HL-60 (cell line): Measurements from ENCODE around the gene ZNF827.

Source experiments
- CTCF ChIP-seq: IDR thresholded peaks from one replicate; pipeline ENCODE4 v1.5.1; 2011; ENCODE audit warnings: low read length, control low read depth, inconsistent platforms; ENCODE audit not compliant: insufficient read depth
- POLR2AphosphoS5 ChIP-seq: IDR thresholded peaks from 2 replicates; pipeline ENCODE4 v1.6.1; 2012; ENCODE audit warnings: low read depth
- TF ChIP-seq, protein P1 (sequence below): IDR thresholded peaks from 2 replicates; pipeline ENCODE4 v1.6.1; 2012; ENCODE audit warnings: low read depth; ENCODE audit not compliant: insufficient replicate concordance

DNA sequence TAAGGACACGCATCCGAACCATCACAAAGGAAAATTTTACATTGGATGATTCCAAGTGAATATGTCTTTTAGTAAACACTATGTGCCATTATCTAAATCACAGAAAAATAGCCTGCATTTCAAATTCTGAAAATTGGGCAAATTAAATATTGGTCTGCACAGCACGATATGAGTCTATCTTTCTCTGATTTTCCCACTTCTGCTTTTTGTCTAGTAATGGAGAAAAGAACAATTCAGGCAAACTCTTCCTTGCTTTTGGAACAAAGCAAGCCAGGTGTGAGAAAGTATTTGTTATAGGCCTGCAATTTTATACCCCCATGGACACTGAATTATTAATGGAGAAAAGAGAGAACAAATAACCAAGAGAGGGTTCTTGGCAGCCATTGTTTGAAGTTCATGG lies 97.8 kb downstream of the ZNF827 start:
- TF ChIP-seq POLR2AphosphoS5: no peak
- TF ChIP-seq CTCF: no peak
- TF ChIP-seq, protein P1, sequence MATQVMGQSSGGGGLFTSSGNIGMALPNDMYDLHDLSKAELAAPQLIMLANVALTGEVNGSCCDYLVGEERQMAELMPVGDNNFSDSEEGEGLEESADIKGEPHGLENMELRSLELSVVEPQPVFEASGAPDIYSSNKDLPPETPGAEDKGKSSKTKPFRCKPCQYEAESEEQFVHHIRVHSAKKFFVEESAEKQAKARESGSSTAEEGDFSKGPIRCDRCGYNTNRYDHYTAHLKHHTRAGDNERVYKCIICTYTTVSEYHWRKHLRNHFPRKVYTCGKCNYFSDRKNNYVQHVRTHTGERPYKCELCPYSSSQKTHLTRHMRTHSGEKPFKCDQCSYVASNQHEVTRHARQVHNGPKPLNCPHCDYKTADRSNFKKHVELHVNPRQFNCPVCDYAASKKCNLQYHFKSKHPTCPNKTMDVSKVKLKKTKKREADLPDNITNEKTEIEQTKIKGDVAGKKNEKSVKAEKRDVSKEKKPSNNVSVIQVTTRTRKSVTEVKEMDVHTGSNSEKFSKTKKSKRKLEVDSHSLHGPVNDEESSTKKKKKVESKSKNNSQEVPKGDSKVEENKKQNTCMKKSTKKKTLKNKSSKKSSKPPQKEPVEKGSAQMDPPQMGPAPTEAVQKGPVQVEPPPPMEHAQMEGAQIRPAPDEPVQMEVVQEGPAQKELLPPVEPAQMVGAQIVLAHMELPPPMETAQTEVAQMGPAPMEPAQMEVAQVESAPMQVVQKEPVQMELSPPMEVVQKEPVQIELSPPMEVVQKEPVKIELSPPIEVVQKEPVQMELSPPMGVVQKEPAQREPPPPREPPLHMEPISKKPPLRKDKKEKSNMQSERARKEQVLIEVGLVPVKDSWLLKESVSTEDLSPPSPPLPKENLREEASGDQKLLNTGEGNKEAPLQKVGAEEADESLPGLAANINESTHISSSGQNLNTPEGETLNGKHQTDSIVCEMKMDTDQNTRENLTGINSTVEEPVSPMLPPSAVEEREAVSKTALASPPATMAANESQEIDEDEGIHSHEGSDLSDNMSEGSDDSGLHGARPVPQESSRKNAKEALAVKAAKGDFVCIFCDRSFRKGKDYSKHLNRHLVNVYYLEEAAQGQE: no peak
